Measurements from ENCODE around the gene SFXN2.
A peak's percentile ranks its signal among the peaks of the same experiment; 100 is the strongest.

SFXN2 gene

GRCh38 chr10:102777711-102778453 lies 63.4 kb downstream of the SFXN2 start:
- in situ Hi-C loops (cut with HindIII; ENCODE audit: low sequenced_read_pairs), result no loop called here
- no peak for DNase-seq (ENCODE audit: low read depth, low spot score)
- no peak for TF ChIP-seq CTCF (IDR thresholded peaks at IDR 0.05; ENCODE audit: low read depth, low read length)
- no peak overlapping the region for H3K4me3 ChIP-seq (ENCODE audit: low read depth, low read length)

DNA sequence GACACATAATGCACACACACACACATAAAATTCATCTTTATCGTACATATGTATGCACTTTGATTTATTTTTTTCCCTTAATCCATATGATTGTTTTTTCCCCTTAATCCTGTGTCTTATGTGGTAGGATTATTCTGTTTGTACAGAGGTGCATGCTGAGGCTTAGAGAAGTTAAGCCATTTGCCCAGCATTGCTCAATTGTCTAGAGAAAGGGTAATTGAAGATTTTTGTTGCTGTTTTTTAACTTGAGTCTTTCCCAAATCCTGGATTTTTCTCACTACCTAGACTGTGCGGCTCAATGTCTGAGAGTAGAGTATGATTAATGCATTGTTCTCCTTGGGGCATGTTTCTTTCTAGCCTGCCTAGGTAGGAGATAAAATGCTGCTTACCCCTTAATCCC lies 64.3 kb downstream of the SFXN2 start:
- no peak overlapping the region for H3K4me3 ChIP-seq (ENCODE audit: low read depth, low read length)
- in situ Hi-C loops (cut with HindIII; ENCODE audit: low sequenced_read_pairs), result no loop called here
- no peak for DNase-seq (ENCODE audit: low read depth, low spot score)
- no peak for TF ChIP-seq CTCF (IDR thresholded peaks at IDR 0.05; ENCODE audit: low read depth, low read length)

DNA sequence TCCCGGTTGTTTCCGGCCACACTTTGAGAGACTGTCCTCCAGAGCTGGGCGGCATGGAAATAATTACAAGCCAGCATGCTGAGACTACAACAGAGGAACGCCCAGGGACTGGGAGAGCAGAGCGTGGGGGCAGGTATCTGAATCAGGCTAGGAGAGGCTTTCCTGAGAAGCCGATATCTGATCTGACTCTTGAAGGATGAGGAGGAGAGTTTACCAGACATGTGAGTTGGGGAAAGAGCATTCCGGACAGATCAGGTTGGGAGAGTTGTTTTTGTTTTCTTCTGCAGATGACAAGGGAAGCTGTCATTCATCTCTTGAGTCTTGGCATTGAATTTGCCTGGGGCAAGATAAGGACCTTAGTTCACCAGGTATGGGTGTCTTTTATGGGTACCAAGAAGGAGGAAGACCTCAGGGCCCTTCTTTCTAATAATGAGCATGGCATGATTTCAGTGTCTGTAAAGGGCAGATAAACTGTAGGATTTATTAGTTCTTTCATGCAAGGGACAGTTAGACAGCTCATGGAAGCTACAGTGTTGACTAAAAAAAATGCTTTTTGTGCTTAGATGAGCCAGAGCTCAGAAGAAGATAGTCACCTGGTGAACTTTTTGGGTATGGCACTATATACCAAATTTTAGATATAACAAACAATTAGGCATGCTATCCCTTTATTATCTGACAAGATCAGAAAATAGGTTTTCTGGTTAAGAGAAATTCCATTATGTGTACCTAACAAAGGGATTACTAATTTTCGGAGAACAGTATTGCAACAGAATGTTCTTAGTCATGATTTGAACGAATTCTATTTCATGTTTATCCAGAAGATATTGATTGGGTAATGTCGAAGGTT lies 65.5 kb downstream of the SFXN2 start:
- no peak overlapping the region for H3K4me3 ChIP-seq (ENCODE audit: low read depth, low read length)
- no peak for TF ChIP-seq CTCF (IDR thresholded peaks at IDR 0.05; ENCODE audit: low read depth, low read length)
- DNase-seq (ENCODE audit: low read depth, low spot score), result peak; percentile 50
- in situ Hi-C loops (cut with HindIII; ENCODE audit: low sequenced_read_pairs), result no loop called here

- DNase-seq (ENCODE audit: low read depth, low spot score), result no peak
- in situ Hi-C loops (cut with HindIII; ENCODE audit: low sequenced_read_pairs), result no loop called here
- TF ChIP-seq CTCF (IDR thresholded peaks at IDR 0.05; ENCODE audit: low read depth, low read length), result no peak
- H3K4me3 ChIP-seq (ENCODE audit: low read depth, low read length), result no peak overlapping the region
Observed at GRCh38 chr10:102780527-102780808, 66.0 kb downstream of the SFXN2 start.

DNA sequence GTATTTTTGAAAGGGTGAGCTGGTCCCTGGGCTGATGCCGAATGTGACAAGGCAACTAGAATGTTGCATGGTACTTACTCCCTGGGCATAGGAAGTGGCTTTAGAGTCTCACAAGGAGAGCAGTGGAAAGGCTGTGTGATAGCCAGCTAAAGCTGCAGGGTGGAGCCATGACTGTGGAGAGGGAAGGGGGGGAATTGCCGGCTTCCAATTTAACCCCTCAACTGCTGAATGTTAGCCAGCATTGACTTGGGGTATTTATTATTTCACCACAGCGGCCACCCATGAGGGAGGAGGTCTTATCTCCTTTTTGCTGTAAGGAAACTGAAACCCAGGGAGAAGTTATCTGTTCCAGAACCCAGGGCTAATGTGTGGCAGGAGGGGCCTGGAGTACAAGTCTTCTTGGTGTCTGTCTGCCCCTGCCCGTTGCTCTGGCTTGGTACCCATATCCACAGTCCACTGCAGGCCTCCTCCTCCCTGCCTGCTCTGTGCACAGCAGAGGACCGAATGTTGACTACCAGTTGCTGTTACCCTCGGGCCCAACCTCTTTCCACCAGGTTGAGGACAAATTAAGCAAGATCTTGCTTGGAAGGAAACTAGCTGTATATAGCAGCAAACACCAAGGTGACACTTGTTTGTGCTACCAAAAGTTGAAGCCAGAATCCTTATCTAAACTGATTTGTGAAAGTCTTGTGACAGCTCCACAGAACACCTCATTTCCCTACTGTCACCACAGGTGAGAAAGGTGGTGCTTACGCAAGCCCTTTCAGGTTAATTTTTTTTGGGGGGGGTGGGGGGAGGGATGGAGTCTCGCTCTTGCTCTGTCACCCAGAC lies 66.9 kb downstream of the SFXN2 start:
- DNase-seq (ENCODE audit: low read depth, low spot score), result peak; percentile 37
- no peak overlapping the region for H3K4me3 ChIP-seq (ENCODE audit: low read depth, low read length)
- no peak for TF ChIP-seq CTCF (IDR thresholded peaks at IDR 0.05; ENCODE audit: low read depth, low read length)
- in situ Hi-C loops (cut with HindIII; ENCODE audit: low sequenced_read_pairs), result no loop called here

DNA sequence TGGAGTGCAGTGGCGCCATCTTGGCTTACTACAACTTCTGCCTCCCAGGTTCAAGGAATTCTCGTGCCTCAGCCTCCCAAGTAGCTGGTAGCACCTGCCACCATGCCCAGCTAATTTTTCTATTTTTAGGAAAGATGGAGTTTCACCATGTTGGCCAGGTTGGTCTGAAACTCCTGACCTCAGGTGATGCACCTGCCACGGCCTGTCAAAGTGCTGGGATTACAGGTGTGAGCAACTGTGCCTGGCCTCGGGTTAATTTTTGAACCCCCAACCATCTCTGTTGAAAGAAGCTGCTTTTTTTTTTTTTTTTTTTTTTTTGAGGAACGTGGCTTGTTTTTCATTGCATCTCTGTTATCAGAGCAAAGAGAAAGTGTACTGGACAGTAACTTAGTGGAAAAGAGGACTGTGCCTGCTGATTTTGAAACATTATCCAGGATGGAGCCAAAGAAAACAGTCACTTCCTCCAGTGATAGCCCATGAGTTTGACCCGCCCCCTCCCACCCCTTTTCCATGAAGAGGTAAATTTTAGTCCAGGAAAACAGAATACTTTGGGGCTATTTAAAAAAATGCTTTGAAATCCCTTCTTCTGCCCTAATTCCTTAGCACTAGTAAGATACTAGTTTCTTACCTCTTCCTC lies 67.6 kb downstream of the SFXN2 start:
- in situ Hi-C loops (cut with HindIII; ENCODE audit: low sequenced_read_pairs), result no loop called here
- H3K4me3 ChIP-seq (ENCODE audit: low read depth, low read length), result no peak overlapping the region
- TF ChIP-seq CTCF (IDR thresholded peaks at IDR 0.05; ENCODE audit: low read depth, low read length), result no peak
- DNase-seq (ENCODE audit: low read depth, low spot score), result peak; percentile 66
